ENCODE measurements around the gene COL8A2.

DNA sequence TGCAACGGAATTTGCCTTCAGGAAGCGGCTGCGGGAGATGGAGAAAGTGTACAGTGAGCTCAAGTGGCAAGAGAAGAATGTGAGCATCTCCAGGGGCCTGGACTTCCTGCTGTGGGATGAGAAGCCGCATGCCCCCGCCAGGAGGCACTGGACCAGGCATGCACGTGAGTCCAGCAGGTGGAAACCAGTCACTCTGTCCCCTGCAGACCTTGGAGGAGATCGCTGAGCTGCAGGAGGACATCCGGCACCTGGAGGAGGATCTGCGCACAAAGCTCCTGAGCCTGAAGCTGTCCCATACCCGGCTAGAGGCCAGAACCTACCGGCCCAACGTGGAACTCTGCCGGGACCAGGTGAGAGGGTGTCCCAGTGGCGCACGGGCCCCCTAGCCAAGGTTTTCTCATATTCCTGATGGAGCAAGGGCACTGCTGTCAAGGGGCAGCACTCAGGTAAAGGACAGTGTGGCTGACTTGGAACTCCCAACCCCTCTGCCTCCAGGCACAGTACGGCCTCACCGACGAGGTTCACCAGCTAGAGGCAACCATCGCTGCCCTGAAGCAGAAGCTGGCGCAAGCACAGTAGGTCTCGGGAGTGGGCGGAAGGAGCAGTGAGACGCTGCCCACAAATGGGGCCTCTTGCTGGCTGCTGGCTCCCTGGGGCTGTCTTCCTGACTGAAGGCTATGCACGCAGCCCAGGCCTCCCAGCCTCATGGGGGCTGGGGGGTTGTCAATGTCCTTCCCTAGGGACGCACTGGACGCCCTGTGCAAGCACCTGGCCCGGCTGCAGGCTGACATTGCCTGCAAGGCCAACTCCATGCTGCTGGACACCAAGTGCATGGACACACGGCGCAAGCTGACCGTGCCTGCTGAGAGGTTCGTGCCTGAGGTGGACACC is 37.5 kb downstream of the COL8A2 start:
- TF ChIP-seq EZH2 (IDR thresholded peaks at IDR 0.05; ENCODE audit: insufficient read depth, poor library complexity, severe bottlenecking), result no peak
- no peak for TF ChIP-seq EZH2phosphoT487 (IDR thresholded peaks at IDR 0.05; ENCODE audit: insufficient read depth, low read depth)
